GM19324 (cell line): ENCODE measurements around the gene AGBL4.

ENCODE experiments used
- ATAC-seq: cut with Tn5 transposase; IDR thresholded peaks from one replicate; pipeline ENCODE4 v1.9.1; 2021; ENCODE audit warnings: mild to moderate bottlenecking, moderate library complexity; ENCODE audit not compliant: unreplicated experiment, low FRiP score

Gene AGBL4

GRCh38 chr1:49204720-49205119 is 819.0 kb downstream of the AGBL4 start:
- ATAC-seq = no peak

GRCh38 chr1:49200738-49201137 is 823.0 kb downstream of the AGBL4 start:
- no peak for ATAC-seq

- no peak for ATAC-seq
Observed at GRCh38 chr1:49199564-49199963, 824.2 kb downstream of the AGBL4 start.

GRCh38 chr1:49197081-49197480 is 826.7 kb downstream of the AGBL4 start:
- no peak for ATAC-seq

- ATAC-seq = no peak
Observed at GRCh38 chr1:49190138-49190537, 833.6 kb downstream of the AGBL4 start.

- no peak for ATAC-seq
Observed at GRCh38 chr1:49187056-49187455, 836.7 kb downstream of the AGBL4 start.

- no peak for ATAC-seq
Observed at GRCh38 chr1:49185450-49185980, 838.2 kb downstream of the AGBL4 start.

GRCh38 chr1:49183489-49183888 is 840.3 kb downstream of the AGBL4 start:
- ATAC-seq = no peak

GRCh38 chr1:49181033-49181432 is 842.7 kb downstream of the AGBL4 start:
- ATAC-seq = no peak

- ATAC-seq = no peak
Observed at GRCh38 chr1:49171941-49172593, 851.7 kb downstream of the AGBL4 start.

- no peak for ATAC-seq
Observed at GRCh38 chr1:49166031-49166430, 857.7 kb downstream of the AGBL4 start.

- ATAC-seq = no peak
Observed at GRCh38 chr1:49163031-49163430, 860.7 kb downstream of the AGBL4 start.

GRCh38 chr1:49160677-49161076 is 863.1 kb downstream of the AGBL4 start:
- ATAC-seq = no peak

GRCh38 chr1:49136738-49137251 is 887.0 kb downstream of the AGBL4 start:
- ATAC-seq = no peak

- no peak for ATAC-seq
Observed at GRCh38 chr1:49125746-49126145, 898.0 kb downstream of the AGBL4 start.

- no peak for ATAC-seq
Observed at GRCh38 chr1:49111931-49112330, 911.8 kb downstream of the AGBL4 start.

GRCh38 chr1:49106445-49106844 is 917.3 kb downstream of the AGBL4 start:
- no peak for ATAC-seq

GRCh38 chr1:49104575-49104974 is 919.2 kb downstream of the AGBL4 start:
- ATAC-seq = no peak

GRCh38 chr1:49102752-49103151 is 921.0 kb downstream of the AGBL4 start:
- ATAC-seq = peak; percentile 37

- no peak for ATAC-seq
Observed at GRCh38 chr1:49098866-49099265, 924.9 kb downstream of the AGBL4 start.

- ATAC-seq = no peak
Observed at GRCh38 chr1:49086327-49086726, 937.4 kb downstream of the AGBL4 start.

- ATAC-seq = no peak
Observed at GRCh38 chr1:49085079-49085478, 938.7 kb downstream of the AGBL4 start.
